HUDEP-2 (cell line): ENCODE data around the gene SCGB3A1.
A peak's percentile ranks its signal among the peaks of the same experiment; 100 is the strongest.

ENCODE experiments used
- DNase-seq, 76 experiments: peaks; one replicate each; lab custom pipeline; 2025; ENCODE audit not compliant: unreplicated experiment in 76 of 76; lab: John Stamatoyannopoulos, UW

SCGB3A1 gene, protein sequence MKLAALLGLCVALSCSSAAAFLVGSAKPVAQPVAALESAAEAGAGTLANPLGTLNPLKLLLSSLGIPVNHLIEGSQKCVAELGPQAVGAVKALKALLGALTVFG

DNA sequence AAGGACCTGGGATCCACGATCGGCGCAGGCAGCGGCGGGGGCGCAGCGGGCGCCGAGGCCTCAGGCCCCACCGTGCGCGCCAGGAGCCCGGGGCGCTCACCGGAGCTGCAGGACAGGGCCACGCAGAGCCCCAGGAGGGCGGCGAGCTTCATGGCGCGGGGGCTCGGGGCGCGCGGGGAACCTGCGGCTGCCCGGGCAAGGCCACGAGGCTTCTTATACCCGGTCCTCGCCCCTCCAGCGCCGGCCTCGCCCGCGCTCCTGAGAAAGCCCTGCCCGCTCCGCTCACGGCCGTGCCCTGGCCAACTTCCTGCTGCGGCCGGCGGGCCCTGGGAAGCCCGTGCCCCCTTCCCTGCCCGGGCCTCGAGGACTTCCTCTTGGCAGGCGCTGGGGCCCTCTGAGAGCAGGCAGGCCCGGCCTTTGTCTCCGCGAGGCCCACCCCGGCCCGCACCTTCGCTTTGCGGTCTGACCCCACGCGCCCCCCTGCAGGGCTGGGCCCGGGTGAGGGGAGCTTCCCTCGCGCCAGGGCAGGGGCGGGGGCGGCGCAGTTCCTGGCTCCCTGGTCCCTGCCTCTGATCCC, at the start of gene SCGB3A1:
Gene SCGB3A1 (minus strand): TSS at position 189 of the 577 bp plus-strand sequence. CDS start 37 bp downstream, at position 152.
- DNase-seq = no peak

GRCh38 chr5:180640611-180640860, 49.2 kb upstream of the SCGB3A1 start:
- DNase-seq = no peak

DNA sequence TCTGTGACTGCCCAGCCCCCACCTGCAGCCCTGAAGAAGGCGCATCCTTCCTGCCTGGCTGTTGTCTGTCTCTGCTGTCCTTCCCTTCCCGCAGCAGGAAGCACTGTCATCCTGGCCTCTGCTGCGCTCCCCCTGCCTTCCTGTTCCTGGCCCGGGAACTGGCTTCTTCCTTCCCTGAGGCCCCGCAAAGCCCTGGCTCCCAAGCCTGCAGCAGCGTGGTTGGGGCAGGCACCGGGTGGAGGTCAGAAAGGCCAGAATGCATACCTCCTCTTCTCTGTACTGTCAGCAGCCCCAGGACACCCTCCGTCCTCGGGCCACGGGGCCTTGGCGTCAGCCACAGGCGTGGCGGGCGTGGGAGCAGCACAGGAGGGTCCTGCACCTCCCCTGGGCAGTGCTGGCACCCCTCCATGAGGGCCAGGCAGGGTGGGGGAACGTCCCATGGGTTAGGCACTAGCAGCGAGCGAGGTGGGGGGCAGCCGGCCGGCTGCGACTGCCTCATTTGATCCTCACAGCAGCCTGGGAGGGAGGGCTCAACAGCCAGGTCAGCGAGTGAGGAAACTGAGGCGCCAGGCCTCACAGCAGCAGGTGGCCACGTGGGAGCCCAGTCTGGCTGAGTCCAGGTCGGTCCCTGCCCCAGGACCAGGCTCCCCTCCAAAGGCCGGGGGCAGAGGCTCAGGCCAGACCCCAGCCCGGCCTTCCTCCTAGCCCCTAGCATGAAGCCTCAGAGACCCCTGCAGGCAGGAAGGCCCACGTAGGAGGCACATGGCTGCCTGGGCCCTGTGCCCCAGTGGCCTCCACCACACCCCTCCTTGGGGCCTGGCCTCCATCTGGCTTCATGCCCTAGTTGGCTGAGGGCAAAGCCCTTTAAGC, 48.7 kb upstream of the SCGB3A1 start:
- peak in 2 of 76 experiments; percentile 3 to 26 for DNase-seq

DNA sequence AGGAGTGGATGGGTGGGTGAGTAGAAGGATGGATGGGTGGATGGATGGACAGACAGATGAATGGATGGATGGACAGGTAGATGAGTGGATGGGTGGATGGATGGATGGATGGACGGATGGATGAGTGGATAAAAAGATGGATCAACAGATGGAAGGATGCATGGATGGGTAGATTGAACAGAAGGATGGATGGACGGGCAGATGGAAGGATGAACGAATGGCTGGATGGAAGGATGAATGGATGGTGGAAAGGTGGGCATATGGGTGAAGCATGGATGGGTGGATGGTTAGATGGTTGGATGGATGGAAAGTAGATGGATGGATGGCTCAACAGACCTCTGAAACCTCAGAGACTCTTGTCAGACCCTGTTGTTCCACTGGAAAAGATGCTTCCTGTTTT, 48.0 kb upstream of the SCGB3A1 start:
- DNase-seq = no peak

GRCh38 chr5:180637962-180638680, 46.8 kb upstream of the SCGB3A1 start:
- DNase-seq = no peak

- DNase-seq = no peak
Observed at GRCh38 chr5:180636403-180637075, 45.2 kb upstream of the SCGB3A1 start.

DNA sequence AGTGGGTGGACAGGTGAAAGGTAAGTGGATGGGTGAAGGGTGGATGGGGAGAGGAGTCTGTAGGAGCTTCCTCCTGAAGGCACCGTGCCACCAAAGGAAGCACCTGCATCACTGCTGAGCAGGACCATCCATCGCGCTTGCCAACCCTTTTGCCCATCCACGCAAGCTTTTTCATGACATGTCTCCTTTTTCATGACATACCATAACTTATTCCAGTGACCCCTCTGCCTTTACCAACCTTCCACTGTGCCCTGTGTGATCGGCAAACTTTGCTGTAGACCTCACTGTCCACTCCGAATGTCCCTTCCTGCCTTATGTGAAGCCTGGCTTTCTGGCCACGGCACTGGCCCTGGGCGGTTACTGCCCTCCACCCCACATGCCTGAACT, 44.7 kb upstream of the SCGB3A1 start:
- no peak for DNase-seq

DNA sequence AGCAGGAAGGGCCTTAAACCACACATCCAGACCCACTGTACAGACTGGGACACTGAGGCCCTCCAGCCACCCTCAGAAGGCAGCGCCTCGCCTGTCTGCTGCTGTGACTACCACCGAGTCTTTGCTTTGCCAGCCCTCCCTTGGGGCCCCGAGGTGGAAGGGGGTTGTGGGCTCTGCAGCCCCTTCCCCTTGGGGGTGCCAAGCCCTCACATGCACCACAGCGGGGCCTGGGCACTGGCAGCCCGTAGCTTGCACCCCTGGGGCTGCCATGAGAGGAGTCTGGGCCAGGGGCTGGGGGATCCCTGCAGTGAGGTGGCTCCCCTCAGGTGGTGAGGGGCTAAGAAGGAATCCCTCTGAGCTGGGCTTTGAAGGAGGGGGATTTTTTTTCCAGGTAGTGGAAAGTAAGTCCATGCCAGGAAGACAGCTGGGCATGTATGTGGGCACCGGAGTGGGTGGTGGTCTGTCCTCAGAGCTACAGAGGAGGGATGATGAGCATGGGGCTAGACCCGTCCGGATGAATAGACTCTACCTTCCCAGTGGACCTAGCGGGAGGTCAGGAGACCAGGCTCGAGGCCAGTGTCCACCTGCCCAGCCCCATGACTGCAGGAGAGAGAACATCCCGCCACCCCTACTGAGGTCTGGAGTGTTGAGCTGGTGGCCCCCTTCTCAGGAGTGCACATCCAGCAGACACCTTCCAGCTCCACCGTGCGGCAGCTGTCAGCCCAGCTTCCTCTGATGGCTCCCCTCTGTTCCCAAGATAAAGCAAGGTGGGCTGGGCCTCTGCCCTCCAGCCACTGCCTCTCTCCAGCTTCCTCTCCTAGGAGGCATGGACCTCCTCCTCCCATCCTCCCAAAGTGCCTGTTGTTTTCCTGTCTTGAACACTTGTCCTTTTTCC, 42.2 kb upstream of the SCGB3A1 start:
- no peak for DNase-seq

DNA sequence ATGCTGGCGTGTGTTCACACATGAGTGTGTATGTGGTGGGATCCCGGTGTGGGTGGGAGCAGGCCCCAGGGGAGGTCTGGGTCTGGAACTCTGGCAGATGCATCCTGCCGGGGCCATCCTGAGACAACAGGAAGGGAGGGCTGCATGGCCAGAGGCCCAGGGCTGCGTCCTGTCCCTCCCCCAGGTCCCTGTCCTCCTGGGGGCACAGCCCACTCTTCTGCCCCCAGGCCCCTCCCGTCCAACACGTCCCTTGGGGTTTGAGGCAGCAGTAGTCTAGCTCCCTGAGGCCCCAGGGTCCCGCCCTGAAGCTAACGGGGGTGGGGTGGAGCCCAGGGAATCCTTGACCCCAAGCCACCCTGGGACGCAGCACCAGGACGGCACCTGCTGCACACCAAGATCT, 41.5 kb upstream of the SCGB3A1 start:
- DNase-seq = no peak

DNA sequence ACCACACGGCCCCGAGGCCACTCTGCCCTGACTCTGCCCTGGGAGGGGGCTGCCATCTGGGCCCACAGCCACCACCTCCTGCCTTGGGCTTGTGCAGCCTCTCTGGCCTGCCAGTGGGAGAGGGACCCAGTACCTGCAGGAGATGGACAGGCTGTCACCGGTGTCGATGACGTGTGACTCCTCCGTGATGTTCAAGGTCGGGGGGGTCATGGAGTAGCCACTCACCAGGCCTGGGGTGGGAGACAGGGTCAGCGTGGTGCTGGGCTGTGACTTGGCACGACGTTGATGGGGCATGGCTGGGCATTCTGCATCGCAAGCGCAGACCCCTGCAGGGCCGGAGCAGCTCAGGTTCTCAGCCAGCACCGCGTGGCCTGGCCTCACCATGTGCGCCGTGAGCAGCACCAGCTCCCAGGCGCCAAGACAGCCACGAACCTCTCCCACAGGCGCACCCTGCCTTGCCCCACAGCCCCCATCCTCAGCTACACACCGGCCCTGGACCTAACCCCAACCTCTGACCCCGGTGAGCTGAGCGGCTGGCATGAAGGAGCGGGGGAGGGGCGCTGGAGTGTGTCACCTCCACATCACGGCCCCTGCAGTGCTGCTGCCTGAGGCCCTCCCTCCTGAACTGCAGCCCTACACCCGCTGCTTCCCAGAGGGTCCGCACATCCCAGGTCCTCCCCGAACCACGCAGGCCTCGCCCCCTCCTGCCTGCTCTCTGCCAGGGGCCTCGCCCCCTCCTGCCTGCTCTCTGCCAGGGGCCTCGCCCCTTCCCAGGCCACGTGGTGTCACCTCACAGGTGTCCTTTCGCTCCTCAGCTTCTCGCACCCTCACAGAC, 40.5 kb upstream of the SCGB3A1 start:
- no peak for DNase-seq

DNA sequence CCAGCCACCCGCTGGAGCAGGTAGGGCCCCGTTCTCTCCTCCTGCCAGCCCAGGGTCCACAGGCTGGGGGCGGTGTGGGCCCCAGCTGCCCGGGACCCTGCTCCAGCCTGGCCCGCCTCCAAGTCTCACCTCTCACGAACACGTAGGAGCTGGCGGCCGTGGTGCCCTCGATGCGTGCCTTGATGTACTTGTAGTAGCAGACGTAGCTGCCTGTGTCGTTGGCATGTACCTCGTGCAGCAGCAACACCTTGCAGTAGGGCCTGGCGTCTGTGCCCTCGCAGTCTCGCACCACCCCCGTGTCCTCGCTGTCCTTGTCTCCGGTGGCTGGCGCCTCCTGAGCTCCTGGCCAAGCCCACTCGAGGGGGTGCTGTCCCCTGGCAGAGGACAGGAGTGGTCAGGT, 39.1 kb upstream of the SCGB3A1 start:
- no peak for DNase-seq

DNA sequence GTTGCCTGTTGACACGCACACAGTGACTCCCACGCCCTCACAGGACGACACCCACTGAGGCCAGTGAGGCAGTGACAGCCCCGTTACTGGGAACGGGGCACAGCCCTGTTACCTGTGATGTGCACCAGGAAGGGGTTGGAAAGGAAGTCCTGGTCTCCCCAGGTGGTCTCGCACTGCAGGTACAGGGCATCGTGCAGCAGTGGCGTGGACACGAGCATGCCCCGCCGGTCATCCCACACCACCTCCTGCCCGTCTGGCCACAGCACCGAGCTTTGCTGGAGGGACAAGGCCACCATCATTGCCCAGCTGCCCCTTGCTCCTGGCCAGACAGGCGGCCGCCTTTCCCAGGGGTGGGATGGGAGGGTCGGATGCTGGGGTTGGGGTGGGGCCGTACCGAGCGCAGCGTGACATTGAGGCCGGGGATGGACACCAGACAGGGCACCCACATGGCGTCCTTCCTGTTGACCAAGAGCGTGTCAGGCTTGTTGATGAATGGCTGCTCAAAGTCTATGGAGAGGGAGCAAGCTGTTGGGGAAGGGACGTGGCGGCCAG, 38.6 kb upstream of the SCGB3A1 start:
- no peak for DNase-seq

GRCh38 chr5:180628827-180629750, 37.8 kb upstream of the SCGB3A1 start:
- no peak for DNase-seq

GRCh38 chr5:180628211-180628610, 36.9 kb upstream of the SCGB3A1 start:
- DNase-seq = no peak

DNA sequence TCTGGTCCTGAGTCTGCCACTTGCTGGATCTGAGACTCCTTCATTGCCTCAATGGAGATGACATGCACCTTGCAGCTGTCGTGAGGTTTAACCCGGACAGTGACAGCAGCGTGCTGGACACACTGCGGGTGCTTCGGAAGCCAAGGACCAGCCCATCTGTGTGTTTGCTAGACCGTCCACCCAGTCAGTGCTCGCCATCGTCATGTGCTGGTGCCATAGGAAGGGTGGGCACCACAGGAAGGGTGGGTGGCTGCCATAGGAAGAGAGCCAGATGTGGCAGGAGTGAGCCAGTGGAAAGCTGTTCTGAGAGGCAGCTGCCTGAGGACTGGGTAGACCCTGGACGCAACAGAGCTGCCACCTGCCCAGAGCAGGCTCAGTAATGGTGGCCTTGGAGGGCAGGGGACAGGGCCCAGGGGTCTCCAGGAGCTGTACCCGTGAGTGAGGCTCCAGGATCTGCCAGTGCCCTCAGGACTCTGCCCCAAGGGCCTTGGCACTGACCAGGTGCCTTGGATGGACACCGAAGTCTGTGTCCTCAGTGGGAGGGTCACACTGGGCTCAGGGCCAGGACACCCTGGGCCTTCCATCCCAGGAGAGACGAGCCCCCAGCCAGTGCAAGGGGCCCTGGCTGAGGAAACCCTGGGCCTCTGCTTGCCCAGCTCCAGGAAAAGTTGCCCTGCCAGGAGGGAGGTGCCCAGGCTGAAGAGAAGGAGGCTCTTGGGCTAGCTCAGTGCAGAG, 36.3 kb upstream of the SCGB3A1 start:
- DNase-seq = no peak

DNA sequence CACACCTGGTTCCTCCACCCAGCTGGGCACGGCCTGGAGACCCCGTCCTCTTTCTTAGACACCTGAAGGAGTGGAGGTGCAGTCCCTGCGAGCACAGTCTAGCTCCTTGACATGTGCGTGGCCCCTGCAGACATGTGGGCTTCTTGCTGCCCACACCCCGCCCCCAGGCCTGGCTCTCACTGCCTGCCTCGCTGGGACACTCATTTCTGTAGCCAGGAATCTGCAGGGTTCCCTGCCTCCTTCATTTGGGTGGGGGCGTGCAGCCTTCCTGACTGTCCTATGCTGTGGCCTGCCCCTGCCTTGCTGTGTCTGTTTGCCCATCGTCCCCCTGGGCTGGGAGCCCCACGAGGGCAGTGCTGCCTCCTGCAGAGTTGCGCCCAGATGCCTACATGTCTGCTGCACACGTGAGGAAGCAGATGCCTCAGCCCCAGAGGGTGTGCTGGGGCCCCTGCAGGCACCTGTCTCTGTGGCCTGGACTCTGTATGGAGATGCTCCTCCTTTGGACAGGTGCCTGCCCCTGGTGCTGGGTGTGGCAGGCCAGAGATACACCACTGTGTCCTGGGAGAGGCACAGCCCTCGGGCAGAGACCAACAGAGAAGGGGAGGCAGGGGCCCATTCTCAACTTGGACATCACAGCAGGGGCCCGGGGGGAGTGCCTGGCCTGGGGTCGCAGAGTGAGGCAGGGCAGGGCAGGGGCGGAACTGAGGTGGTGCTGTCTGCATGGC, 35.5 kb upstream of the SCGB3A1 start:
- DNase-seq = no peak
